ENCODE measurements around the gene PLN.

The PLN gene

DNA sequence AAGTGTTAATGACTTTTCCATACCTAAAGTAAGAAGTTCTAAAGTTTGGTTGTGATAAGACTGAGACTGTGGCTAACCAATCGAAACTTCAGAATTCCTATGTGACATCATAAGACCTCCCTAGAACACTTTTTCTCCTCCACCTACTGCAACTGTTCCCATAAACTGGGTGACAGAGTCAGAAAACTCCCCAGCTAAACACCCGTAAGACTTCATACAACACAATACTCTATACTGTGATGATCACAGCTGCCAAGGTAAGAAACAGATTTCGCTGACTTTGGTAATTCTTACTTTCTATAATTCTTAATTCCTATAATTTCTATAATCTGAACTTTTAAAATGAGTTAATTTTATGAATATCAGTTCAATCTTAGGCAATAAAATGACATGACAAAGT lies at the start of gene PLN:
Gene PLN, plus strand, starts transcription at position 161 of the 400 bp plus-strand sequence. CDS start 10,626 bp downstream, outside the sequence.
- DNase-seq, result no peak

- DNase-seq, result no peak
These were observed 47.7 kb upstream of the PLN start for GRCh38 chr6:118500130-118501015.

DNA sequence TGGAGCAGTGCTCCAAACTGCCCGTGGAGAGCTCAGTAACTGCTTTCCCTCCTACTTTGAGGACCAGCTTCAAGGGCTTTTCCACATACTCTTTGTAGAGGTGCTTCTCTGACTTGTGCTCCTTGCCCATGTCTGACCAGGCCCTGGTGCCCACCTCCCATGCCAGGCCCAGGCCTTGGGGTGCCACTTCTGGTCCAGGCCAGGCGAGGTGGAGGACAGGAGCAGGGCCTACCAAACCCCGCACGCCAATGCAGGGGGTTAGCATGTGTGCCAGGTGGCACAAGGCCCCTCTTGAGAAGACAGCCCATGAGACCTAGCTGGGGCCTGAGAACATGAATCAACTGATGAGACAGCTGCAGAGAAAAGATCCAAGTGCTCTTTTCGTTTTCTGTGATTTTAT lies 47.0 kb upstream of the PLN start:
- no peak for DNase-seq

- no peak for DNase-seq
These were observed 46.3 kb upstream of the PLN start for GRCh38 chr6:118501765-118502164.

DNA sequence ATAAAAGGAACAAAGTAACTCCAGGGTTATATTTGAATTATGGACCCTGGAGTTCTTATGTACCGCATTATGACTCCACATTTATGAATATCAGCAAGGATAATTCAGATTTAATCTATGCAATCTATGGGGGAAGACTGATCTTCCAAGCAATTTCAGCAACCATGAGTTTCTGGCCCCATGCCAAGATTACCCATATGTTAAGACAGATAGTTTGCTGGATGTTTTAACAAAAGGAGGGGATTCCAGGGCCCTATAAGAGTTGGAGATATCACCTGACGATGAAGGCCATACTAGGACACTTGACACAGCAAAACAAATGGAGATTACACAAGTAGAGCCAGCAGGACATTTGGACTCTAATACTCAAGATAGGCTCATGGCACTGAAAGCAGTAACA lies 45.9 kb upstream of the PLN start:
- DNase-seq, result no peak

DNA sequence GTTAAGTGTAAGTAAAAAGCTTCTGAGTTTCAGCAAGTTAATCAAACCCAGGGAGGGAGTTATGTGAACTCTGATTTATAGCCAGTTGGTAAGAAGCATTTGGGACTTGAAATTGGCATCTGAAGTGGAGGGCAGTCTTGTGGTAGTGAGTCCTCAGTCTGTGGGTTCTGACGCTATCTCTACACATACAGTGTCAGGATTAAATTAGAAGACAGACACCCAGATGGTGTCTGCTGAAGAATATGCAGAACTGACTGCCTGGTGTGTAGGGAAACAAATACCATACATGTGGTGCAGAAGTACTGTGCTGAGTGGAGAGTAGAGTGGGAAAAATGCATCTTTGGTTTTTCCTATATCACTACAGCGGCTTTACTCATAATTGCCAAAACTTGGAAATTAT lies 43.5 kb upstream of the PLN start:
- DNase-seq, result no peak

- no peak for DNase-seq
These were observed 42.4 kb upstream of the PLN start for GRCh38 chr6:118505656-118506055.

GRCh38 chr6:118506071-118506638 lies 41.9 kb upstream of the PLN start:
- no peak for DNase-seq

- no peak for DNase-seq
These were observed 40.5 kb upstream of the PLN start for GRCh38 chr6:118507636-118508035.

GRCh38 chr6:118509009-118509617 lies 39.0 kb upstream of the PLN start:
- DNase-seq, result peak; percentile 56

- DNase-seq, result no peak
These were observed 36.0 kb upstream of the PLN start for GRCh38 chr6:118511930-118512715.

DNA sequence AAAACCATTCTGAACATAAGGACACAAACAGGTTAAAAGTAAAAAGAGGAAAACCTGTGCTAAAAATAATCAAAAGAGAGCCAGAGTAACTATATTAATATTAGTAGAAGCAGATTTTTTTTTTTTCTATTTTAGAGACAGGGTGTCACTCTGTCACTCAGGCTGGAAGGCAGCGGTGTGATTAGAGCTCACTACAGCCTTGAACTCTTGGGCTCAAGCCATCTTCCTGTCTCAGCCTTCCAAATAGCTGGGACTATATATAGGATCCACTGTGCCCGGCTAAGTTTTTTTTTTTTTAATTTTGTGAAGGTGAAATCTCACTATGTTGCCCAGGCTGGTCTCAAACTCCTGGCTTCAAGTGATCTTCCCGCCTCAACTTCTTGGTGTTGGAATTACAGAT lies 33.4 kb upstream of the PLN start:
- no peak for DNase-seq

GRCh38 chr6:118522422-118522821 lies 25.7 kb upstream of the PLN start:
- no peak for DNase-seq

DNA sequence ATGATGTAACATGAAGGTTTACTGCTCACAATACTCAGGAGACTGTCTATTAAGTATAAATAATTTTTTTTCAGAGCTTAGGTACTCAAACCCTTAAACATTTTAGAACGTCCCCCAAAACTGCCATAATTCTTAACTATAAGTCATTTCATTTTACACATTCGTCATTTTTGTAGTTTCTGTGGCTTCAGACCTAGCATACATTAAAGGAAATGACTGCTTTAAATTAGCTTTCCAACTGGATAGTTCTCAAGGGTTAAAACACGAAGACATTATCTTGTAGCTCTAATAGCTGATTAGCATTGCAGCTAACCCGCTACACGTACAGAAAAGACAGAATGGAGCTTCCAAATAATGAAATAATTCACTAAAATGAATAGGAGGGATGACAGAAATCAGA lies 24.9 kb upstream of the PLN start:
- no peak for DNase-seq

- no peak for DNase-seq
These were observed 23.4 kb upstream of the PLN start for GRCh38 chr6:118524686-118525085.

- no peak for DNase-seq
These were observed 21.9 kb upstream of the PLN start for GRCh38 chr6:118525913-118526780.

GRCh38 chr6:118528129-118528528 lies 20.0 kb upstream of the PLN start:
- no peak for DNase-seq

DNA sequence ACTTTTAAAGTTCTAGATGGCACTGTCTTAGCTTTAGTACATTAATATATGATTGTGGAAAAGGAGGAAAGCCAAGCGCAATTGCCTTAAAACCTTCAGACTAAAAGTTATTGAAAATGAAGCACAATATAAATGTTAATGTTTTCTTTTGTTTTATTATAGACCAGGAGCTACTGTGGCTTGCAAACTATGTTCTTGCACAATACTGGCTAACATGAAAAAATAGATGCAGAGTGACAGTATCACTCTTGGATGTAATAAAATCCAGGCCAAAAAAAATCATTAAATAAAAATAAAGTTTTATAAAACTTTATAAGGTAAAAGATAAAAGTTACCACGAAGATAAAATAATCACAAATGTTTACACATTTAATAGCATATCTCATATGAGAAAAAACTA lies 18.3 kb upstream of the PLN start:
- DNase-seq, result no peak

GRCh38 chr6:118530942-118531341 lies 17.2 kb upstream of the PLN start:
- no peak for DNase-seq

DNA sequence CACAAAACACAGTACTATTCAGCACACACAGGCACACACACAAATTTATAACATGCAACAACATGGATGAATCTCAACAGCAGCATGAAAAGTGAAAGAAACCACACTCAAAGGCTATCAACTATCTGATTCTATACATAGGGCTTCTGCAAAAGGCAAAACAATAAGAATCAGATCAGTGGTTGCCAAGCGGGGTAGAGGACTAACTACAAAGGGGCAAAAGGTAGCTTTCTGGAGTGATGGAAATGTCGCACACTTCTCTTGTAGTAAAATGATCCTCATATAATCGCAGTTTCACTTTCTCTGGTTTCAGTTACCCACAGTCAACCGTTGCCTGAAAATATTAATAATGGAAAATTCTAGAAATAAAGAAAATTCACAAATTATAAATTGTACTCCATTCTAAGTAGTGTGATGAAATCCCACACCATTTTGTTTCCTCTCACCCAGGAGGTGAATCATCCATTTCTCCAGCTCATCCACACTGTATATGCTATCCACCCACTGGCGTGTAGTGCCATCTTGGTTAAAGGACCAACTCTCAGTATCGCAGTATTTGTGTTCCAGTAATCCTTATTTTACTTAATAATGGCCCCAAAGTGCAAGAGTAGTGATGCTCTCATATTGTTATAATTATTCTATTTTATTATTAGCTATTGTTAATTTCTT lies 12.8 kb upstream of the PLN start:
- no peak for DNase-seq

DNA sequence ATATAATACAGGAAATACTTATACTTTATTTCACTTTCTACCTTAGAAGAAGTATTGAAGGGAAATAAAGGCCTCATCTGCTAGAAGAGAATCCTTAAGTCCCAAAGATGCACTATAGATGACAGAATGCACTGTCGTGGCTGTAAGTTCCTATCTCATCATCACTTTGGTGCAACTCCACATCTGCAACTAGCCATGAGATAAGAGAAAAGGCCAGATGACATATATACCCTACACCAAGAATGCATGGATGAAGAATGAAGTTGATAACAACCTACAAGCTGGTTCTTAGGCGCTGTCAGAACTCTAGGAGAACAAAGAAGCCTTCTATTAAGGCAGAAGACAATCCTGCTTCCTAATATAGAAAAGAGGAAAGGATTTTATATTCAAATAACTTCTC lies 11.6 kb upstream of the PLN start:
- DNase-seq, result no peak

GRCh38 chr6:118537574-118537973 lies 10.5 kb upstream of the PLN start:
- no peak for DNase-seq

Data from NCI-H774 (cell line).